B cell (primary cell): Measurements from ENCODE around the gene SOX6.

Source experiments
- EZH2 ChIP-seq: IDR thresholded peaks from 2 replicates; pipeline ENCODE4 v1.6.1; 2012; ENCODE audit warnings: borderline replicate concordance, low read depth, mild to moderate bottlenecking, moderate library complexity, low read length; ENCODE audit not compliant: insufficient read depth, poor library complexity, severe bottlenecking
- TF ChIP-seq, protein P1 (sequence below): fragments of 200-600 bp; IDR thresholded peaks from one replicate; pipeline ENCODE4 v1.8.0; 2022; ENCODE audit warnings: antibody characterized with exemption, mild to moderate bottlenecking

DNA sequence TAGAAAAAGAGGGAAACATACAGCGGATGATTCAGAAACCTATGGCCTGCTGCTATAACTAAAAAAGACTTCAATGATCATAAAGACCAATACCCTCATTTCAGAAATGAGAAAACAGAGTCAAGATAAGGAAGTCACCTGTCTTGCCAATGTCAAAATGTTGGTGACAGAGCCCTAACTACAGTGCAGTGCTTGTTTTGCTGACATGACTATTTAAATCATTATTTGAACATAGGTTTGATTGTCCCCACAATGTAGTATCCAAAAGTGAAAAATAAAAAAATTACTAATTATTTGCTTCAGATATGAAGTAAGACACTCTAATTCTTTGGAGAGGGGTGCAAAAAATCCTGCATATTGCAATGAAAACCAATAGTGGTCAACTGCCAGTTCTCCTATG lies 115.7 kb downstream of the SOX6 start:
- TF ChIP-seq, protein P1, sequence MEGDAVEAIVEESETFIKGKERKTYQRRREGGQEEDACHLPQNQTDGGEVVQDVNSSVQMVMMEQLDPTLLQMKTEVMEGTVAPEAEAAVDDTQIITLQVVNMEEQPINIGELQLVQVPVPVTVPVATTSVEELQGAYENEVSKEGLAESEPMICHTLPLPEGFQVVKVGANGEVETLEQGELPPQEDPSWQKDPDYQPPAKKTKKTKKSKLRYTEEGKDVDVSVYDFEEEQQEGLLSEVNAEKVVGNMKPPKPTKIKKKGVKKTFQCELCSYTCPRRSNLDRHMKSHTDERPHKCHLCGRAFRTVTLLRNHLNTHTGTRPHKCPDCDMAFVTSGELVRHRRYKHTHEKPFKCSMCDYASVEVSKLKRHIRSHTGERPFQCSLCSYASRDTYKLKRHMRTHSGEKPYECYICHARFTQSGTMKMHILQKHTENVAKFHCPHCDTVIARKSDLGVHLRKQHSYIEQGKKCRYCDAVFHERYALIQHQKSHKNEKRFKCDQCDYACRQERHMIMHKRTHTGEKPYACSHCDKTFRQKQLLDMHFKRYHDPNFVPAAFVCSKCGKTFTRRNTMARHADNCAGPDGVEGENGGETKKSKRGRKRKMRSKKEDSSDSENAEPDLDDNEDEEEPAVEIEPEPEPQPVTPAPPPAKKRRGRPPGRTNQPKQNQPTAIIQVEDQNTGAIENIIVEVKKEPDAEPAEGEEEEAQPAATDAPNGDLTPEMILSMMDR, result no peak
- no peak for TF ChIP-seq EZH2
